ENCODE data around the gene TMEFF2. TPM values are rescaled to one million over a fixed set of nuclear protein-coding genes. Genes with fewer than 3 reads are reported as not detected.

Gene TMEFF2
- total RNA-seq, 2 donors from 2014 or later: 0.09 TPM; not detected in 1

- Mint-ChIP-seq H3K27me3 (ENCODE audit: insufficient read depth) (no peaks in the 10 kb centered on the region), H3K4me1 (peaks cover 11% of the 10 kb centered on the region), H3K9me3 (no peaks in the 10 kb centered on the region), H3K36me3 (ENCODE audit: low read depth) (no peaks in the 10 kb centered on the region), H3K4me3 (no peak overlapping the region), H3K27ac (peak overlapping the region; percentile 32)
- no peaks in the 10 kb centered on the region for H3K9me3 ChIP-seq (ENCODE audit: control insufficient read depth, low read length)
- H3K4me3 ChIP-seq (ENCODE audit: low read length): no peak overlapping the region
- H3K4me1 ChIP-seq (ENCODE audit: control insufficient read depth, insufficient read depth, low read length): no peaks in the 10 kb centered on the region
- H3K36me3 ChIP-seq (ENCODE audit: control insufficient read depth, insufficient read depth, low read length): no peaks in the 10 kb centered on the region
- no peaks in the 10 kb centered on the region for H3K27me3 ChIP-seq (ENCODE audit: control insufficient read depth, insufficient read depth, low read length, poor library complexity, severe bottlenecking)
- no peak for DNase-seq
- H3K27ac ChIP-seq (ENCODE audit: low read depth, low read length): no peak overlapping the region
- TF ChIP-seq CTCF (conservative IDR thresholded peaks at IDR 0.05): no peak
- WGBS, 2 experiments (ENCODE audit: insufficient coverage in 1 of 2, insufficient read length in 1 of 2): 97% methylated on average over 2 of the region's 3 CpGs; no CpG with 5 or more reads in 1 of the 2 experiments
- H3K9ac ChIP-seq (ENCODE audit: extremely low read depth, low read length, poor library complexity, severe bottlenecking): no peak overlapping the region
Observed at GRCh38 chr2:192145496-192145895, 49.2 kb downstream of the TMEFF2 start.

GRCh38 chr2:192140236-192140839 lies 54.4 kb downstream of the TMEFF2 start:
- no peak overlapping the region for H3K4me3 ChIP-seq (ENCODE audit: low read length)
- H3K9ac ChIP-seq (ENCODE audit: extremely low read depth, low read length, poor library complexity, severe bottlenecking): no peak overlapping the region
- Mint-ChIP-seq H3K9me3 (no peaks in the 10 kb centered on the region), H3K4me3 (no peak overlapping the region), H3K36me3 (ENCODE audit: low read depth) (no peaks in the 10 kb centered on the region), H3K27ac (no peak overlapping the region), H3K27me3 (ENCODE audit: insufficient read depth) (no peaks in the 10 kb centered on the region), H3K4me1 (peaks cover 8% of the 10 kb centered on the region)
- H3K27me3 ChIP-seq (ENCODE audit: control insufficient read depth, insufficient read depth, low read length, poor library complexity, severe bottlenecking): no peaks in the 10 kb centered on the region
- H3K4me1 ChIP-seq (ENCODE audit: control insufficient read depth, insufficient read depth, low read length): no peaks in the 10 kb centered on the region
- no peaks in the 10 kb centered on the region for H3K36me3 ChIP-seq (ENCODE audit: control insufficient read depth, insufficient read depth, low read length)
- WGBS, 2 experiments (ENCODE audit: insufficient coverage in 1 of 2, insufficient read length in 1 of 2): 90 to 96% methylated on average over 5 to 7 of the region's 7 CpGs
- no peak for TF ChIP-seq CTCF (conservative IDR thresholded peaks at IDR 0.05)
- no peak for DNase-seq
- H3K27ac ChIP-seq (ENCODE audit: low read depth, low read length): no peak overlapping the region
- H3K9me3 ChIP-seq (ENCODE audit: control insufficient read depth, low read length): no peaks in the 10 kb centered on the region

GRCh38 chr2:192139813-192140212 lies 54.9 kb downstream of the TMEFF2 start:
- Mint-ChIP-seq H3K27me3 (ENCODE audit: insufficient read depth) (no peaks in the 10 kb centered on the region), H3K36me3 (ENCODE audit: low read depth) (no peaks in the 10 kb centered on the region), H3K4me1 (peaks cover 12% of the 10 kb centered on the region), H3K27ac (no peak overlapping the region), H3K4me3 (no peak overlapping the region), H3K9me3 (no peaks in the 10 kb centered on the region)
- Histone ChIP-seq H3K36me3 (ENCODE audit: control insufficient read depth, insufficient read depth, low read length) (no peaks in the 10 kb centered on the region), H3K9me3 (ENCODE audit: control insufficient read depth, low read length) (no peaks in the 10 kb centered on the region), H3K4me1 (ENCODE audit: control insufficient read depth, insufficient read depth, low read length) (no peaks in the 10 kb centered on the region), H3K9ac (ENCODE audit: extremely low read depth, low read length, poor library complexity, severe bottlenecking) (no peak overlapping the region), H3K4me3 (ENCODE audit: low read length) (no peak overlapping the region), H3K27me3 (ENCODE audit: control insufficient read depth, insufficient read depth, low read length, poor library complexity, severe bottlenecking) (no peaks in the 10 kb centered on the region), H3K27ac (ENCODE audit: low read depth, low read length) (no peak overlapping the region)
- WGBS, 2 experiments (ENCODE audit: insufficient coverage in 1 of 2, insufficient read length in 1 of 2): 63% methylated on average over 1 of the region's 1 CpG; no CpG with 5 or more reads in 1 of the 2 experiments
- no peak for TF ChIP-seq CTCF (conservative IDR thresholded peaks at IDR 0.05)
- no peak for DNase-seq
